ENCODE data around the gene SLC6A3.
"Not testable (repeated sequence)": the region's sequence is repeated elsewhere in the genome, so short reads cannot be mapped to it uniquely, and the experiment has no call there.

Gene SLC6A3

GRCh38 chr5:1366514-1366913, 78.7 kb downstream of the SLC6A3 start:
- DNase-seq = no peak

- no peak for DNase-seq
Measured at GRCh38 chr5:1364211-1364610, 81.0 kb downstream of the SLC6A3 start.

GRCh38 chr5:1363581-1363980, 81.7 kb downstream of the SLC6A3 start:
- DNase-seq = no peak

GRCh38 chr5:1363160-1363559, 82.1 kb downstream of the SLC6A3 start:
- DNase-seq = no peak

- DNase-seq = no peak
Measured at GRCh38 chr5:1362242-1363015, 82.8 kb downstream of the SLC6A3 start.

GRCh38 chr5:1360861-1361260, 84.4 kb downstream of the SLC6A3 start:
- DNase-seq = no peak

- DNase-seq = not testable (repeated sequence)
Measured at GRCh38 chr5:1360367-1360766, 84.9 kb downstream of the SLC6A3 start.

- DNase-seq = no peak
Measured at GRCh38 chr5:1359713-1360112, 85.5 kb downstream of the SLC6A3 start.

GRCh38 chr5:1359031-1359645, 86.1 kb downstream of the SLC6A3 start:
- no peak for DNase-seq

- DNase-seq = no peak
Measured at GRCh38 chr5:1358726-1359025, 86.6 kb downstream of the SLC6A3 start.

GRCh38 chr5:1357946-1358725, 87.1 kb downstream of the SLC6A3 start:
- DNase-seq = no peak

- no peak for DNase-seq
Measured at GRCh38 chr5:1356873-1357787, 88.1 kb downstream of the SLC6A3 start.

- no peak for DNase-seq
Measured at GRCh38 chr5:1354576-1354975, 90.7 kb downstream of the SLC6A3 start.

- DNase-seq = no peak
Measured at GRCh38 chr5:1352231-1353219, 92.7 kb downstream of the SLC6A3 start.

- DNase-seq = no peak
Measured at GRCh38 chr5:1351156-1351555, 94.1 kb downstream of the SLC6A3 start.

- no peak for DNase-seq
Measured at GRCh38 chr5:1349246-1349645, 96.0 kb downstream of the SLC6A3 start.

- no peak for DNase-seq
Measured at GRCh38 chr5:1348986-1349245, 96.3 kb downstream of the SLC6A3 start.

GRCh38 chr5:1347571-1347970, 97.7 kb downstream of the SLC6A3 start:
- DNase-seq = no peak

GRCh38 chr5:1346627-1347440, 98.4 kb downstream of the SLC6A3 start:
- DNase-seq = no peak

- DNase-seq = no peak
Measured at GRCh38 chr5:1345876-1346626, 99.2 kb downstream of the SLC6A3 start.
